22Rv1 (cell line): ENCODE results near the gene GRWD1.

Source experiments
- H3K27ac ChIP-seq: fragments of 450-650 bp; 2 replicates; pipeline ENCODE4 v1.5.1; 2017
- ZFX ChIP-seq: fragments of 450-650 bp; IDR thresholded peaks from 2 replicates; pipeline ENCODE4 v1.6.1; 2017; ENCODE audit warnings: antibody characterized with exemption, borderline replicate concordance
- TF ChIP-seq, protein P1 (sequence below): fragments of 450-650 bp; IDR thresholded peaks from 2 replicates; pipeline ENCODE4 v1.5.1; 2017; ENCODE audit warnings: mild to moderate bottlenecking

Gene GRWD1

DNA sequence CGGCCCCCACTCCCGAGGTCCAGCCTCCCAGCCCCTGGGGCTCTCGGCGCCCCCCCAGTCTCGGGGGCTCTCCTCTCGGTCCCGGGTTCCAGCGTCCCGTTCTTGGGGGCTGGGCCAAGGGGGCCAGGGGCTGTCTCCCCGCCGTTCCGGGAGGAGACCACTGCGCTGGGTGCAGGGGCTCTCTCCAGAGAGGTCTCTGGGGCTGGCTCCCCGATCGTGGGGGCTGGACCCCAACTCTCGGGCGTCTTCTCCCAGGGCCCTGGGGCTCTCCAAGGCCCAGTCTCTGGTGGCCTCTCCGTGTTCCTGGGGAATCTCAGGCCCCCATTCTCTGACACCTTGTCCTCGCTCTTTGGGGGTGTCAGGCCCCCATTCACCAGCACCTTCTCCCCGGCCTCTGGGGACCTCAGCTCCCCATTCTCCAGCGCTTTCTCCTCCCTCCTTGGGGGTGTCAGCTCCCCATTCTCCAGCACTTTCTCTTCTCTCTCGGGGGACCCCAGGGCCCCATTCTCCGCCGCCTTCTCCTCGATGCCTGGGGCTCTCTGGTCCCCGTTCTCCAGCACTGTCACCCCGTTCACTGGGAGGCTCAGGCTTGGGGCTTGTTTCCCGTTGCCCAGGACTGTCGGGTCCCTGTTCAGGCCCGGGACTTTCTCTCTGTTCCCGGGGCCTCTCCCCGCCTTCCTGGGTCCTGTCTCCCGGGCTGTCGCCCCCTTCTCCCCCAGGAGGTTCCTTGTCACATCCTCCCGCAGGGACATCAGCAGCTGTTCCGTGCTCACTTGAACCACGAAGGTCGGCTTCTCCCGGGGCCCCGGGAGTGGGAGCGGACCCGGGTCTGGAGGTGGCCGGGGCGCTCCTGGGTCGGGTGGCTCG lies 52.2 kb downstream of the GRWD1 start:
- TF ChIP-seq, protein P1, sequence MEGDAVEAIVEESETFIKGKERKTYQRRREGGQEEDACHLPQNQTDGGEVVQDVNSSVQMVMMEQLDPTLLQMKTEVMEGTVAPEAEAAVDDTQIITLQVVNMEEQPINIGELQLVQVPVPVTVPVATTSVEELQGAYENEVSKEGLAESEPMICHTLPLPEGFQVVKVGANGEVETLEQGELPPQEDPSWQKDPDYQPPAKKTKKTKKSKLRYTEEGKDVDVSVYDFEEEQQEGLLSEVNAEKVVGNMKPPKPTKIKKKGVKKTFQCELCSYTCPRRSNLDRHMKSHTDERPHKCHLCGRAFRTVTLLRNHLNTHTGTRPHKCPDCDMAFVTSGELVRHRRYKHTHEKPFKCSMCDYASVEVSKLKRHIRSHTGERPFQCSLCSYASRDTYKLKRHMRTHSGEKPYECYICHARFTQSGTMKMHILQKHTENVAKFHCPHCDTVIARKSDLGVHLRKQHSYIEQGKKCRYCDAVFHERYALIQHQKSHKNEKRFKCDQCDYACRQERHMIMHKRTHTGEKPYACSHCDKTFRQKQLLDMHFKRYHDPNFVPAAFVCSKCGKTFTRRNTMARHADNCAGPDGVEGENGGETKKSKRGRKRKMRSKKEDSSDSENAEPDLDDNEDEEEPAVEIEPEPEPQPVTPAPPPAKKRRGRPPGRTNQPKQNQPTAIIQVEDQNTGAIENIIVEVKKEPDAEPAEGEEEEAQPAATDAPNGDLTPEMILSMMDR, result no peak
- TF ChIP-seq ZFX, result no peak
- H3K27ac ChIP-seq, result no peak overlapping the region

DNA sequence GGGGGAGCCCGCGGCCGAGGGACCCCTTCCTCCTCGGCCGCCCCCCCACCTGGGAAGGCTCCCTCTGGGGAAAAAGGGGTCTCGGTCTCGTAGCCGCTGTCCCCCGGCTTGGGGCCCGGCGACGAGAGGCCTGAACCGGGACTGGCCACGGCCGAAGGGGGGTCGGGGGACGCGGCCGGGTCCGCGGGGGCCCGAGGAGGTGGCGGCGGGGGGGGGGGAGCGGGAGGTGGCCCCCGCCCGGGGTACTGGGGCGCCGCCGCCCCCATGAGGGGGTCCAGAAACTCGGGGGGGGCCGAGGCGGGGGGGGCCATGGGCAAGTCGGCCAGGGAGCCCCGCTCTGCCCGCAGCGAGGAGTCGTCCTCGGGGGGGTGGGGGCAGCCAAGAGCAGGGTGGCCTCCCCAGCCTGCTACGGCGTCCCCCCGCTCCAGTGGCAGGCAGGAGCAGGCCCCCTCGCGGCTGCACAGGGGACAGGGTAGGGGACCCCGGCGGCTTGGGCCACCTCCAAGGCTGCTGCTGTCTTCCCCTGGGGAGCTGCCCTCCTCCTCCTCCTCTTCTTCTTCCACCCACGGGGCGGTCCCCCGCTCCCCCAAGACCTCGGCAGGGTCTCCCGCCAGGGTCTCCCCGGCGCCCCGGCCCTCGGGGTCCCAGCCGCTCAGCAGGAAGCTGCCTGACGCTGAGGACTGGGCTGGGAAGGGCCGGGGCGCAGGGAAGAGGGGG lies 53.0 kb downstream of the GRWD1 start:
- no peak overlapping the region for H3K27ac ChIP-seq
- TF ChIP-seq, protein P1, result no peak
- TF ChIP-seq ZFX, result no peak

DNA sequence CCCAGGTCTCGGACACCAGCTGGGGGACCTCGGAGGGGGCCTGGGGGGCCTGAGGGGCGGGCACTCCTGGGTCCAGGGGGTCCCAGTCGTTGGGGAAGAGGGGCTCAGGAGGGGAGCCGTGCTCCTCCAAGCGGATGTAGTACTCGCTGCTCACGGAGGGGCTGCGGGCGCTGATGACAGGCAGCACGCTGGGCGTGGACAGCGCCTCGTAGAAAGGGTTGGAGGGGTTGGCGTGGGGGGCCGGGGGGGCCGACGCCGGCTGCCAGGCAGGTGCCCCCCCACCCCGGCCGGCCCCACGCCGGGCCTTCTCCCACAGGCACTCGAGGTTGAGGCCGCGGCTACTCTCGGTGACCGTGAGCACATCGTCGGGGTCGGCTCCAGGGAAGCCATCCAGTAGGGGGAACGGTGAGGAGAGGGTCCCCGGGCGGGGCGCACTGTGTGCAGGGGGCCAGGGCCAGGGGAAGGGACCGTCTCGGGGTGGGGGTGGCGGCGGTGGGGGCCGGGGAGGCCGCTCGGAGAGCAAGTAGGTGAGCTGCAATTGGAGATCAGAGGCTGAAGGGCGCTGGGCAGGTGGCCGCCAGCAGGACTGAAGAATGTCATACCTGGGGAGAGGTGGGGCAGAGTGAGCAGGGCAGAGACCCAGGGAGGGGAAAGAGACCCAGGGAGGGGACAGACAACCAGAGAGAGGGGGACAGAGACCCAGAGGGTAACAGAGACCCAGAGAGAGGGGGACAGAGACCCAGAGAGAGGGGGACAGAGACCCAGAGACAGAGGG lies 53.7 kb downstream of the GRWD1 start:
- TF ChIP-seq, protein P1, result no peak
- no peak for TF ChIP-seq ZFX
- H3K27ac ChIP-seq, result no peak overlapping the region

DNA sequence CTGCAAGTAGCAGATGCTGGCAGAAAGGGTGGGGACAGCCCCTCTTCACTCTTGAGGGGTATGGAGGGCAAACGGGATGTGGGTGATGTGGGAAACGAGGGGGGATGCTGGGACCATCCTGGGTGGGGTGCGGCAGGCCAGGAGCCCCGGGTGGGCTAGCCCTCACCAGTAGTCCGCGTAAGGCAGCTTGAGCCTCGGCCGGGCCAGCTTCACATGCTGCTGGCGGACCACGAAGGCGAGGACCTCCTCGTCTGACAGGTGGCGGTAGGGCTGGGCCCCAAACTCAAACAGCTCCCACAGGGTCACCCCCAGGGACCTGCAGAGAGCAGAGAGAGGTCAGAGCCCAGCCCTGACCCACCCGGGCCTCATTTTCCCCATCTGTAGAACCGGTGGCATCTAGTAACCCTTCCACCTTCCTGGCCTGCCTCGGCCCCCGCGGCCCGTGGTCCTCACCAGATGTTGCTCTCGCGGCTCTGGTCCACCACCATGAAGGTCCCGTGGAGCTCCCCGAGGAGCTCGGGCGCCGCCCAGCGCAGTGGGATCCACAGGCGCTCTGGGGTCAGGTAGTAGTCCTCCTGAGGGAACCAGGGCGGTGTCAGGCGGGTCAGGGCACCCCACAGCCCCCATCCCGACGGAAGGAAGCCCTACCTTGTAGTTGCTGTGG lies 55.2 kb downstream of the GRWD1 start:
- no peak for TF ChIP-seq ZFX
- TF ChIP-seq, protein P1, result no peak
- H3K27ac ChIP-seq, result peak overlapping the region; percentile 88

DNA sequence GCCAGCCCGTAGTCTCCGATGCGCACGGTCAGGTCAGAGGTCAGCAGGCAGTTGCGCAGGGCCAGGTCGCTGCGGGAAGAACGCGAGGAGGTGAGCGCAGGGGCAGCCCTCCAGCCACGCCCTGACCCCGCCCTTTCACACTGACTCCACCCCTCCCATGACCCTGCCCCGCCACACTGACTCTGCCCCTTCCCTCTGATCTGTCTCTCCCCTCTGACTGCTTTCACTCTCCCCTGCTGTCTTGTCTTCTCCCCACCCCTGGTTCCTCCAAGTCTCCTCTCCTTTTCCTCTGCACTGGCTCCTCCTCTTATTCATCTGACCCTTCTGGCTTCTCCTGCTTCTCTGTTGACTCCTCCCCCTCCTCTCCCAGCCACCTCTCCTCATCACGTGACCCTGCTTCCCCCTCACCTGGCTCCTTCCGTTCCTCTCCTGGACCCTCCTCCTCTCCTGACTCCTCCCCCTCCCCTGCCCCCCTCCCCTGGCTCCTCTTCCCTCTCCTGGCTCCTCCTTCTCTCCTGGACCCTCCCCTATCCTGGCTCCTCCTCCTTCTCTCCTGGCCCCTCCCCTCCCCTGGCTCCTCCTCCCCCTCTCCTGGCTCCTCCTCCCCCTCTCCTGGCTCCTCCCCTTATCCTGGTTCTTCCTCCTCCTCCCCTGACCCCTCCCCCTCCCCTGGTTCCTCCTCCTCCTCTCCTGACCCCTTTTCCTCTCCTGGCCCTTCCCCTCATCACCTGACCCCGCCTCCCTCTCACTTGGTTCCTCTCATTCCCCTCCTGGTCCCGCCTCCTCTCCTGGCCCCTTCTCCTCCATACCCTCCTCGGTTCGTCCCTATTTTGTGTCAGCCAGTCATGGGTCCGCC lies 55.9 kb downstream of the GRWD1 start:
- peak overlapping the region; percentile 88 for H3K27ac ChIP-seq
- no peak for TF ChIP-seq ZFX
- TF ChIP-seq, protein P1, result no peak

DNA sequence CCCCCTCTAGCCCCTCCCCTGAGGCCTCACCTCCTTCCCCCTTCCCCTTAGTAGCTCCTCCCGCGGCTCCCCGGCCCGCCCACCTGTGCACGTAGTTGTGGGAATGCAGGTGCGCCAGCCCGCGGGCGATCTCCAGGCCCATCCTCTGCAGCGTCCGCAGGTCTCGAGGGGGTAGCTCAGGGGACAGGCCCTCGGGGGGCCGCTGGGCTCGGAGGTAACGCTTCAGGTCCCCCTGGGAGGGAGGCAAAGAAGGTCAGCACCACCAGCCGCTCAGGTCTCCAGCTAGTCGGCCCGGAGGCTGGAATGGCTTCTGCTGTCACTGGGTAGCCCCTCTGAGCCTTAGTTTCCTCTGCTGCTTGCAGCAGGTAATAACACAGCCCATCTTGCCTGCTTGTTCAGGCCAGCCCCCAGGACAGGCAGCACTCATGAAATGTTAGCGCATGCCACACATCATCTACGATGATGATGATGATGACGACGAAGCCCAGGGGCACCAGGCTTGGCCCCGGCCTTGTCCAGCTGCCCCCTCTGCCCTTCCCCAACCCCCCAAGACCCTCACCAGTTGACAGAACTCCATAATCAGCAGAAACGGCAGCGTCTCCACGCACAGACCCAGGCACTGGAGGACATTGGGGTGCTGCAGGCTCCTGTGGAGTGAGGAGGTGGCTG lies 56.7 kb downstream of the GRWD1 start:
- peak overlapping the region; percentile 88 for H3K27ac ChIP-seq
- TF ChIP-seq, protein P1, result no peak
- TF ChIP-seq ZFX, result no peak
